T-helper 9 cell (primary cell): ENCODE measurements around the gene ANO6.

Experiments used
- DNase-seq: peaks from one replicate; pipeline ENCODE4 v3.0.0-alpha.2; 2020

ANO6 gene

GRCh38 chr12:45415393-45415817 lies 199.5 kb downstream of the ANO6 start:
- no peak for DNase-seq

GRCh38 chr12:45416126-45416525 lies 200.2 kb downstream of the ANO6 start:
- no peak for DNase-seq

DNA sequence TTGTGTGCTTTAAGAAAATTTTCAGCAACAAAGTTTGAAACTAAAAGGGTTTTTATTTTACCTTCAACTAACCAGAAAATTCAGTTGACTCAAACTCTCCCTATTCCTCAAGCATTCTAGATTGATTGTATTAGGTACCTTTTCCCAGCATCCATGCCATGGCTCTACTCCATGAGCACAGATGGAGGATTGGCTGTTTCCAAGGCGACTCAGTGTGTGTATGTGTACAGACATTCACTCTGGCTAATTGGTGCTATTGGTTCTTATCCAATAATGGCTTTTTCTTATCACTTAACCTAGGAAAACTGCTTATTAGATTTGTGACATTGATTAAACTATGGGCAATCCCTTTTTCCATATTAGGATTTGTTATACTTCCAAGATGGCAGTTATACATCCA lies 202.6 kb downstream of the ANO6 start:
- DNase-seq: no peak

DNA sequence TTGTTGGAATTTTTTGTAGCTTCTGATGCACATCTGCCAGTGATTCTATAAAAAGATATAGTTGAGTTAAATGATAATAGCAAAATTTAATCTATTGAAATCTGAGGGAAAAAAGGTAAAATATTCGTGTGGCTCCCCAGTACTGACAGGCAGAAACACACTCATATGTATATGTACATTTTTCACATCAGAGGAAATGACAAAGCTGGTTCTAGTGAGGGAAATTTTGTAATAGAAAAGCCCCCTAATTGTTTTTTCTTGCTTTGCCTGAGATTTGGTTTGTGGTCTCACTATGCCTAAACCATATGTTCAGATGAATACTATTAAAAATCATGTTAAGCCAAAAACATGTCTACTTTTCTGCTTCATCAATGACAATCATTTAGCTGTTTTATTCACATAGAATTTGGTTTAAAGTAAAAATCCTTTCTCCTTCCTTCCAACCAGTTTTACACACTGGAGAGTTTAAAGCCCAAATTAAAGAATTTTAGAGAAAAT lies 203.5 kb downstream of the ANO6 start:
- no peak for DNase-seq

- no peak for DNase-seq
Measured at GRCh38 chr12:45421736-45422135, 205.8 kb downstream of the ANO6 start.

- DNase-seq: no peak
Measured at GRCh38 chr12:45423931-45424330, 208.0 kb downstream of the ANO6 start.

DNA sequence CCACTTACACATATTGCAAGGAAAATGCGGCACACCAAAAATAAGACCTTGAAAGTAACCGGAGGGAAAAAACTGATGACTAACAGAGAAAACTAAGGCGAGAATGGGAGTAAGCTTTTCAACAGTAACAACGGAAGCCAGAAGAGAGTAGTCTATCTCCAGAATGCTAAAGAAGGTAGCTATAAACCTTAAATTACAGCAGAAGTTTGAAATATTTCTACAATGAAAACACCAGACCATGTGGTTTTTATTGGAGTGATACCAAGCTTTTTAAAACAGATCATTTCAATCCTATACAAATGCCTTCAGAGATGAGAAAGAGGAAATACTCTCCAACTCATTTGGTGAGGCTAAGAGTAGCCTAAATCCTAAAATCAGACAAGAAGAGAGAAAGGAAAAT lies 209.5 kb downstream of the ANO6 start:
- DNase-seq: no peak

- DNase-seq: no peak
Measured at GRCh38 chr12:45426294-45426693, 210.4 kb downstream of the ANO6 start.

- DNase-seq: no peak
Measured at GRCh38 chr12:45427042-45427441, 211.1 kb downstream of the ANO6 start.

DNA sequence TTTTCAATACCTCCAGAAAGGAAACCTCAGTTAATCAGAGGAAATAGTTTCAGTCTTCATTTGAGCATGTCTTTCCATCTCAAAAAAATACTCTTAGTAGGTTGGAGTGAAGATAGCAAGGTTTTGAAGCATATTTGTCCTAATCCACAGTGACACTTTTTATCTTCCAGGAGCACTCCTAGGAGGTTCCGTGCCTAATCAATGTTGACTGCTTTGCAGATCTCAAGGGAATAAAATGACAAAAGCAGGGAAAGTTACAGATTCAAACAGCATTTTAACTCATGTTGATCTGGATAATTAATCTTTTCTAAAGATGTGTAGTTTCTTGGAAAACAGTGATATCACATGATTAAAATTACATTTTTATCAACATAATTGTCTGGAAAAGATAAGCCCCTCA lies 213.9 kb downstream of the ANO6 start:
- no peak for DNase-seq

DNA sequence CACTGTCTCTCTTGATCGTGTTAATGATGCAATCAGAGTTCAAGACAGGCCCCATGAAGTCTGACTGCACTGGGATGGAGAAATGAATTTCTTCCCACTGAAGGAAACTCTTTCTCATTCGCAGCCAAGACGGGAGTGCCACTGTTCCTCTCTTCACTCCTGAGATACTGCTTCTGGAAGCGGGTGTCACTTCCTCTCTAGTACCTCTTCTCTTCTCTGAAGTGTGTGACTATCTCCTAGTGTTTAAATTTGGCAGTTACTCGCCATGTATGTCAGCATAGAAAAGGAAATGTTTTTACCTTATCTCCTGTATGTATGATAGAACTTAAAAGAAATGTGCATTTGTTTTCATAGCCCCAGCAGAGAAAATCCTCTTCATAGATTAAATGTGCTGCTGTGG lies 215.2 kb downstream of the ANO6 start:
- DNase-seq: no peak

- DNase-seq: no peak
Measured at GRCh38 chr12:45432710-45433109, 216.8 kb downstream of the ANO6 start.

DNA sequence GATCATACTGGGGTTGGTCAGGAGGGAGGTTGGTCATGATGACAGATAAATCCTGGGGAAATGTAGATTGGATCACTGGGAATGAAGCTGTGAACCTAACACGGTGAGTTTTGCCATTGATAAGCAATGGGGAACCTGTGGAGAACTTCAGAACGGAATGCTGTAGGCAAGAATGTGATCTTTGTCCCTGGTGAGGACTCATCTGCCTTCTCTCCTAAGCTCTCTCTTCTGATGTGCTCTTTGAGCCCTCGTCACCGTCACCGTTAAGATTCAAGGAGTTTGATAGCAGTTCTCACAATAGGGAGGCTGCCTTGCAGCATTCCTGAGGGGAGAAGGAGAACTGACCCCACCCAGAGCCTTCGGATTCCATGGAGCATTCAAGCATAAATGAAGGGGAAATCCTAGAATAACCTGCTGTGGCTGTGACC lies 217.6 kb downstream of the ANO6 start:
- no peak for DNase-seq

DNA sequence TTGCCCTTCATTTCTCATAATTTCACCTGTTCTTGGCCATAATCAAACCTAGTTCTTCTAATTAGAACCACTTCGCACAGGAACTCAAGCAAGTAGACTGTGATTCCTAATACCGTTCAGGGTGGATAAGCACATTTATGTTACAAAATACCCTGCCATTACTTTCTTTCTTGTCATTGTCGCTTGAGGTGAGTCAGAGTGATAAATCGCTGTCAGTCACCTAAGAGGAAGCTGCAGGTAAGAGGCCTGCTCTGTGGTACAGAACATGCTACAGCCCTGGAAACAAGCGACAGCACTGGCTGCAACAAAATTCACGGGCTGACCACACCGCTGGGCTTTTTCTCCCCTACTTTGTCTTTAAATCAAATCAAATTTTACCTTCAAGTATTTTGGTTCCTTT lies 218.2 kb downstream of the ANO6 start:
- no peak for DNase-seq

DNA sequence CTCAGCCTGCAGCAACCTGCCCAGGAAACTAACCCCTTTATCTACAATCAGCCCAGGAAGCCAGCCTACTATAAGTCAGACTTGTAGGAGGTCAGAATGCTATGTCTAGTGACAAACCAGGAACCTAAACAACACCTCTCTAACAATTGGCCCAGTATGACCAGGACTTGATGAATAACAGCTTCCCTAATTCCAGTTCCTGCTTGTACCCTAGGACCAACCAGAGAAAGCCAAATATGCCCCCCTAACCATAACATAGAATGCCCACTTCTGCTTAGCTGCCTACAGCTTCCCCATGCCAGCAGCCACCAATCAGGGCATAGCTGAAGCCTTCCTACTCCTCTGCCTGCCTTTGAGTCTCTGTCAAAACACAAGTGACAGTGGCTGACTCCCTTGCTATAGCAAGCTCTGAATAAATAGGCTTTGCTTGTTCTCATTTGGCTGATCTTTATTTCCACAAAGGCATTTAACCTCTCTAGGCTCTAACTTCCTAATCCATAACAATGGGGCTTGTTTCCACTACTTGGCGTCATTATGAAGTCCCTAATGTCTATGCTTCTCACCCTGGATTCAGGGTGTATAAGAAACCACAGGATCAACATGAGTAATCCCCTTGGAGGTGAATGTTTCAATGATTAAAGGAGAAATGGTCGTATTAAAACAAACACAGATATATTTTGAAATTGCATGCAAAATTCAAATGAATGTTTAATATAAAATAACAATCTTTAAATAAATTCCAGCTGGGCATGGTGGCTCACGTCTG lies 220.2 kb downstream of the ANO6 start:
- no peak for DNase-seq

GRCh38 chr12:45439039-45439438 lies 223.1 kb downstream of the ANO6 start:
- no peak for DNase-seq

- DNase-seq: no peak
Measured at GRCh38 chr12:45446013-45446412, 230.1 kb downstream of the ANO6 start.

DNA sequence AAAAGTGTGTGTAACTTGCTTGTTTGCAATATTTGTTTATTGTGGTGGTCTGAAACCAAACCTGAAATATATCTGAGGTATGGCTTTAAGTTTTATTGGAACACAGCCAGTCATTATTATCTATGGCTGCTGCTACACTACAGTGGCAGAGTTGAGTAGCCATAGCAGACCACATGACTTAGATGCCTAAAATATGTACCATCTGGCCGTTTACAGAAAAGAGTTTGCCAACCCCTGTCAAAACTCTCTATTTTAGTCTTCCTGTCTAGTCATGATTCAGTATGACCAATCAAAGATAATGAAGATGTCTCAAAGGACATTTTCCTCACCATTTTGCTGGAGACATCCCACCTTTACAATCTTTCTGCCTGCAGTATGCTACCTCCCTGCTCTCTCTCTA lies 242.3 kb downstream of the ANO6 start:
- no peak for DNase-seq

- DNase-seq: no peak
Measured at GRCh38 chr12:45458854-45459807, 243.2 kb downstream of the ANO6 start.

DNA sequence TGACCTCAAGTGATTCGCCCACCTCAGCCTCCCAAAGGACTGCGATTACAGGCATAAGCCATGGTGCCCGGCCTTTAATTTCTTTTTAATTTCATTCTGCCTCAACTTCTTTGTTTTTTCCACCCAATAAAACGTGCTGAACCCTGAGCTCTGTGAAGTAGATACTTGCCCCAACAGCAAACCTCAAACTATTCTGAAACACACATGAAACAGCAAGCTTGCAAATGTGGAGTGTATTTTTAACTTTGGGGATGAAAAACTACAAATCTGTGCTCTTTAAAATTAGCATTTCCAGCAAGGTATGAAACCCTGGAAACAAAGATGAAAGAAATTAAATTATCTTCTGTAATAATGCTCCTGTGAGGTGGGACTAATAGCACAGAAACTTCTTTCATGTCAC lies 246.6 kb downstream of the ANO6 start:
- no peak for DNase-seq

- DNase-seq: no peak
Measured at GRCh38 chr12:45464699-45465098, 248.8 kb downstream of the ANO6 start.

DNA sequence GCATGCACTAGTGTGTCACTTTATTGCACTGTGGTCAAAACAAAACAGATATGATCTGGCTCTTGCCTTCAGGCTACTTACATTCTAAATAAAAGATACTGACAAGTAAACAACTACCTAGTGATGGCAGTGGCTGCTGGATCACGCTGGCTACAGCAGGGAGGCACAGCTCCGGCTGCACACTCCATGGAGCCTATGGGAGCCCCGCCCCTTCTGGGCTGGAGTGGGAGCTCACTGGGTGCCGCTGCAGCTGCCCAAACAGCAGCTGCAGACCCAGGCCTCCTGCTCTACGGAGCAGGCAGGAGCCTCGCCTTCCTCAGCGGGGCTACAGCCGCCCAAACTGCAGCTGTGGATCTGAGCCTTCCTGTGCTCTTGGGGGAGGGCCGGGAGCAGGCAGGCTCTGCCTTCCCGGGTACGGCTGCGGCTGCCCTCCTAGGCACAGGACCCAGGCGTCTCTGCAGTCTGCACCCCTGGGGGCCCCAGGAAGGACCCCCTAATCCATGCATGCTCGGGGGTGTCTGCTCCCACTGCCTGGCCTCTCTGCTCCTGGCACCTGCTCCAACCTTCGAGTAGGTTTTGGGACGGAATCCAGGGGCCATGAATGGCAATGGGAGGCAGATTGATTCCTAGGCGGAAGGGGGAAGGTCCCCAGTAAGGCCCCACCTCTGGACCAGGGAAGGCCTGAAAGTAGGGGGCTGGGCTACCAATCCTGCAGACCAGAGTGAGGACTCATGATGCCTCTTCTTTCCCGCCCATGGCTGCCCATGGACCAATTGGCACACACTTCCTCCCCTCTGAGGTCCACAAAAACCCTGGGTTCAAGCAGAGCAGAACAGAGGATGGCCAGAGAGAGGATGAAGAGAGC lies 253.1 kb downstream of the ANO6 start:
- DNase-seq: no peak

GRCh38 chr12:45469902-45470301 lies 254.0 kb downstream of the ANO6 start:
- no peak for DNase-seq
